Activated naive CD8-positive, alpha-beta T cell treated with anti-CD3 and anti-CD28 coated beads, Interleukin-2, amount 10 ng/mL, durations not matched to agents 7 days and 5 days (primary cell): ENCODE data around the gene KDM4F. TPM values are rescaled to one million over a fixed set of nuclear protein-coding genes. Genes with fewer than 3 reads are reported as not detected.

Experiments
- ATAC-seq: fragments of 150-1000 bp; cut with Tn5 transposase; one replicate; pipeline ENCODE4 v1.10.0; 2021; ENCODE audit warnings: low read depth, moderate library complexity
- POLR2A ChIA-PET: fragments of 350-600 bp; sonication (Branson Sonifier 250); formaldehyde crosslinking; loops from one replicate; lab custom pipeline; 2021; ENCODE audit warnings: antibody characterized with exemption; lab: Charles Lee
- DNase-seq: peaks from one replicate; pipeline ENCODE4 v3.0.0; 2021
- H3K27ac Mint-ChIP-seq: one replicate; pipeline ENCODE4 v1.8.0; 2022; ENCODE audit warnings: mild to moderate bottlenecking, mixed read lengths
- H3K27me3 Mint-ChIP-seq: one replicate; pipeline ENCODE4 v1.8.0; 2022; ENCODE audit warnings: mild to moderate bottlenecking, moderate library complexity, mixed read lengths
- H3K36me3 Mint-ChIP-seq: one replicate; pipeline ENCODE4 v1.8.0; 2021; ENCODE audit warnings: mild to moderate bottlenecking, mixed read lengths
- H3K4me1 Mint-ChIP-seq: one replicate; pipeline ENCODE4 v1.8.0; 2021; ENCODE audit warnings: mixed read lengths
- H3K4me3 Mint-ChIP-seq: one replicate; pipeline ENCODE4 v1.8.0; 2022; ENCODE audit warnings: mild to moderate bottlenecking, moderate library complexity, mixed read lengths
- H3K9me3 Mint-ChIP-seq: one replicate; pipeline ENCODE4 v1.8.0; 2021; ENCODE audit warnings: mixed read lengths
- total RNA-seq, 2 experiments: library from RNA; stranded (reverse); gene quantifications; one replicate each; pipeline ENCODE4 v1.2.3, GENCODE V29; 2021

The KDM4F gene
- total RNA-seq, 2 experiments from 2014 or later: not detected

DNA sequence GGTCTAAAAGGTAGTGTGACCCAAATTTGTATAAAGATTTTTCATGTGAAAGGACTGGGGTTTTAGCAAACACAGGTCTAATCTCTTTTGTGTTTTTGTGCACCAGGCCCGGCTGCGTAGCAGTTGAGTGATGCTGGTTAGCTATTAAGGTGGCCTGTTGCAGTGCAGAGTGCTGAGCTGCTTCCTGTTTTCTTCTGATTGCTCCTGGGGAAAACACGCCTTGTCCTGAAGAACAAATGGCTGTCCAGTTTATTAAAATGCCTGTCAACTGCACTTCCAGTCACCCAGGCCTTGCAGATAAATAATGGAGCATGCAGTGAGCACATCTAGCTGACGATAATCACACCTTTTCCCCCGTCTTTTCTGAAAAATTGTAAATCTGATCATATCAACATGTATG lies 19.3 kb downstream of the KDM4F start:
- peaks cover 9% of the 10 kb centered on the region for H3K36me3 Mint-ChIP-seq
- POLR2A ChIA-PET: interaction anchor here (0.7 to 4.4 kb wide), 10 partner anchors 22 to 1260 kb away, joined by 3 to 152 read pairs (median 8); partner anchors contain the start of genes CEP57, CWC15, ENDOD1 and FAM76B
- H3K27me3 Mint-ChIP-seq: peaks cover 1% of the 10 kb centered on the region
- ATAC-seq (peak; percentile 75), DNase-seq (peak; percentile 62)
- H3K4me1 Mint-ChIP-seq: peaks cover 15% of the 10 kb centered on the region
- no peaks in the 10 kb centered on the region for H3K9me3 Mint-ChIP-seq
- H3K4me3 Mint-ChIP-seq: peak overlapping the region; percentile 88
- peak overlapping the region; percentile 92 for H3K27ac Mint-ChIP-seq

DNA sequence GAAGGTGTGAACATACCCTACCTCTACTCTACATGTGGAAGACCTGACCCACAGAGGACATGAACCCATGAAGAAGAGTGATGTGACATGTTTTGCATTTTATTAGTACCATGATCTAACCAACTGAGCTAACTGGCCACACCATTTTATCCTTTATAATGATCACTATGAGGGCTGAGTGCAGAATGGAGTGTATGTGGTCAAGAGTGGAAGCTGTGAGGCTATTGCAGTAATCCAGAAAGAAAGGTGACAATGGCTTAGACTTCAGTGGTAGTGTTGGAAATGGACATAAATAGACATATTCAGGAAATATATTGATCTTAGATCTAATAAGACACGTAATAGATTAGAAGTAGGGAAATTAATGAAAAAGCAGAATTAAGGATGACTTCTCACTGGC lies 21.2 kb downstream of the KDM4F start:
- no peak overlapping the region for H3K4me3 Mint-ChIP-seq
- no peak overlapping the region for H3K27ac Mint-ChIP-seq
- ATAC-seq: no peak
- POLR2A ChIA-PET: interaction anchor here (3.9 to 4.4 kb wide), 2 partner anchors 20 to 81 kb away, joined by 50 to 152 read pairs; partner anchors contain the start of gene ENDOD1
- H3K9me3 Mint-ChIP-seq: no peaks in the 10 kb centered on the region
- H3K36me3 Mint-ChIP-seq: peaks cover 9% of the 10 kb centered on the region
- DNase-seq: no peak
- no peaks in the 10 kb centered on the region for H3K27me3 Mint-ChIP-seq
- H3K4me1 Mint-ChIP-seq: peaks cover 15% of the 10 kb centered on the region

DNA sequence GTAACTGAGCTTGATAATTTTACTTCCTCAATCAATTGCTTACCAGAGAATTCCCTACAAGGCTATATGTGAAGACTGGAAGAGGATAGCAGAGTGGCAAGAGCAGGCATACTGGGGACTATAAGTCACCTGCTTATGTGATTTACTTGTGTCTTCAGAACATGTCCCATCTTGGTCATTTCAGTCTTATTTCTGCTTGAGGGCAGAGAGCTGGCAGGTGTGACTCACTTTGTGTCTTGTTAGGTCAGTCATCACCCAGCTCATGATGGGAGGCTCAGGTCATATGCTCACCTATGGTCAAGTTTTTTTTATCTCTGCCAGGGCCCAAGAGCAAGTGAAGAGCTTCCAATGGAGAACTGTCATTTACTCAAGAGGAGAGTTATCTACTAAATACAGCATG lies 23.7 kb downstream of the KDM4F start:
- Mint-ChIP-seq H3K9me3 (no peaks in the 10 kb centered on the region), H3K27ac (no peak overlapping the region), H3K36me3 (peaks cover 9% of the 10 kb centered on the region), H3K4me1 (peaks cover 18% of the 10 kb centered on the region), H3K27me3 (no peaks in the 10 kb centered on the region), H3K4me3 (no peak overlapping the region)
- POLR2A ChIA-PET: interaction anchor here (1.6 to 1.7 kb wide), 2 partner anchors 12 to 78 kb away, joined by 3 to 6 read pairs; no protein-coding TSS in a partner anchor
- no peak for ATAC-seq
- no peak for DNase-seq

GRCh38 chr11:95074792-95075563 lies 25.8 kb downstream of the KDM4F start:
- POLR2A ChIA-PET: interaction anchor here (0.7 kb wide), 1 partner anchor 15 kb away, joined by 3 read pairs; no protein-coding TSS in a partner anchor
- Mint-ChIP-seq H3K27ac (no peak overlapping the region), H3K4me3 (no peak overlapping the region), H3K4me1 (peaks cover 21% of the 10 kb centered on the region), H3K9me3 (no peaks in the 10 kb centered on the region), H3K27me3 (no peaks in the 10 kb centered on the region), H3K36me3 (peaks cover 5% of the 10 kb centered on the region)
- DNase-seq: no peak
- no peak for ATAC-seq

GRCh38 chr11:95076416-95076815 lies 27.2 kb downstream of the KDM4F start:
- POLR2A ChIA-PET: interaction anchor here (0.6 to 1.5 kb wide), 2 partner anchors 13 to 689 kb away, joined by 5 to 9 read pairs; partner anchors contain the start of gene ENDOD1
- Mint-ChIP-seq H3K36me3 (no peaks in the 10 kb centered on the region), H3K27me3 (no peaks in the 10 kb centered on the region), H3K4me1 (peaks cover 16% of the 10 kb centered on the region), H3K27ac (no peak overlapping the region), H3K9me3 (no peaks in the 10 kb centered on the region), H3K4me3 (no peak overlapping the region)
- DNase-seq (no peak), ATAC-seq (no peak)

GRCh38 chr11:95076981-95077380 lies 27.8 kb downstream of the KDM4F start:
- Mint-ChIP-seq H3K27me3 (no peaks in the 10 kb centered on the region), H3K36me3 (no peaks in the 10 kb centered on the region)
- ATAC-seq: no peak

DNA sequence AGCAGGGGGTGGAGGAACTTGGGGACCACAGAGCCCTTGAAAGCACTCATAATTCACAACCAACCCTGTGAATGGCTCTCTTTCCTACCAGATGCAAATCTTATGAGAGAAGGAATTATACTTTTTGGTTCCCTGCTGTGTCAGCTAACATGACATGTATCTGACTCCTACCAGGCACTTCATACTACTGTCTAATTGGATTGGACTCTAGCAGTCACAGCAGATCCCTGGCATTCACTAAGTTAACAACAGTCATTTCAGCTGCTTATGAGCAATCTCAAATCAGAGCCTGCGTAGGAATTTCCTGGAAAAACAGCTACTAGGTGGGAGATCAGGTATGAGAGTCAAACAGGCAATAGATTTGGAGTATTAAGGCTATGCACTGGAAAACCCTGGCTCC lies 29.3 kb downstream of the KDM4F start:
- DNase-seq (no peak), ATAC-seq (no peak)
- Mint-ChIP-seq H3K27ac (no peak overlapping the region), H3K4me1 (peaks cover 20% of the 10 kb centered on the region), H3K27me3 (no peaks in the 10 kb centered on the region), H3K36me3 (no peaks in the 10 kb centered on the region), H3K9me3 (no peaks in the 10 kb centered on the region), H3K4me3 (no peak overlapping the region)
- POLR2A ChIA-PET: interaction anchor here (1.1 kb wide), 1 partner anchor 11 kb away, joined by 7 read pairs; the partner anchor contains the start of gene ENDOD1

More at GRCh38 chr11:95076981-95077380, 27.8 kb downstream of the KDM4F start:
- POLR2A ChIA-PET: interaction anchor here (0.6 to 1.5 kb wide), 2 partner anchors 12 to 688 kb away, joined by 5 to 9 read pairs; partner anchors contain the start of gene ENDOD1
- no peak overlapping the region for H3K4me3 Mint-ChIP-seq
- no peak overlapping the region for H3K27ac Mint-ChIP-seq
- peaks cover 18% of the 10 kb centered on the region for H3K4me1 Mint-ChIP-seq
- H3K9me3 Mint-ChIP-seq: no peaks in the 10 kb centered on the region
- no peak for DNase-seq

GRCh38 chr11:95081010-95081409 lies 31.8 kb downstream of the KDM4F start:
- H3K27me3 Mint-ChIP-seq: no peaks in the 10 kb centered on the region
- no peak for ATAC-seq
- H3K4me1 Mint-ChIP-seq: peaks cover 27% of the 10 kb centered on the region
- no peaks in the 10 kb centered on the region for H3K9me3 Mint-ChIP-seq
- H3K27ac Mint-ChIP-seq: no peak overlapping the region
- no peak for DNase-seq
- POLR2A ChIA-PET: interaction anchor here (2.0 kb wide), 1 partner anchor 9 kb away, joined by 12 read pairs; the partner anchor contains the start of gene ENDOD1
- peaks cover 1% of the 10 kb centered on the region for H3K36me3 Mint-ChIP-seq
- no peak overlapping the region for H3K4me3 Mint-ChIP-seq

DNA sequence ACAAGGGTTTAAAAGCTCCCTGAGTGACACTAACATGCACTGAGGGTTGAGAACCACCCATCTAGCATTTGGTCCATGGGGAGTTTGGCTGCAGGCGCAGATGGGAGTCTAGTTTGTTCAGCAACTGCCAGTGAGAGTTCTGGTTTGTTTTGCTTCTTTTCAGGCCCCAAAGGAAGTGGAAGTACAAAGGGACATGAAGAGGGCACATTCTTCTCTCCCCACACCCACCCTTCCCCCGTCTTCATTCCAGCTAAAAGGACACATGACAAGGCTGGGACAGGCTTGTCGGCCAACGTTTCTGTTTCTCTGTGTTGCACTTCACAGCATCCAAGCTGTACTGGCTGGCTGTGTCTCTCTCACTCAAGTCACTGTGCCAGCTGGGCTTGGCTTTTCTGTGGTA lies 32.2 kb downstream of the KDM4F start:
- Mint-ChIP-seq H3K4me1 (peaks cover 25% of the 10 kb centered on the region), H3K27me3 (no peaks in the 10 kb centered on the region), H3K4me3 (no peak overlapping the region), H3K36me3 (peaks cover 1% of the 10 kb centered on the region), H3K27ac (no peak overlapping the region), H3K9me3 (no peaks in the 10 kb centered on the region)
- POLR2A ChIA-PET: interaction anchor here (1.5 to 2.0 kb wide), 2 partner anchors 8 to 14 kb away, joined by 5 to 12 read pairs; partner anchors contain the start of gene ENDOD1
- ATAC-seq (no peak), DNase-seq (no peak)

DNA sequence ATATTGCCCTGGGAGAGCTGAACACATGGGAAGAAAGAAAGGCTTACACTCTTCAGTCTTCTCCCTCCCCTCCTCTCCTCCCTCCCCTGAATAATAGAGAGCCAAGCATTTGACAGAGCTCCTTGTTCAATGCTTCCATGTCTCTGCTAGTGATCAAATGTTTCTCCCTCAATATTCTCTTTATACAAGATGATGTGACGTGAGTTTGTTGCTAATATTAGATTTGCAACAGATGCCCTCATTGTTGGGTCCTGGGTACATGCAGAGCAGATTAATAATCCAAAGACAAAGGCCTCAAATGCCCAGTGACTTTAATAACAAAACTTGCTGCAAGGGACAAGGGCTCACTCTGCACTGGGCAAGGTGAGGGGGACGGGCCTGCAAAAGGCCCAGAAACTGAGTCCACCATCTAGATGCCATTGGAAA lies 33.4 kb downstream of the KDM4F start:
- Mint-ChIP-seq H3K27ac (no peak overlapping the region), H3K9me3 (no peaks in the 10 kb centered on the region), H3K27me3 (no peaks in the 10 kb centered on the region), H3K36me3 (peaks cover 1% of the 10 kb centered on the region), H3K4me1 (peaks cover 20% of the 10 kb centered on the region), H3K4me3 (no peak overlapping the region)
- POLR2A ChIA-PET: interaction anchor here (1.5 kb wide), 1 partner anchor 15 kb away, joined by 5 read pairs; no protein-coding TSS in a partner anchor
- no peak for DNase-seq
- no peak for ATAC-seq

DNA sequence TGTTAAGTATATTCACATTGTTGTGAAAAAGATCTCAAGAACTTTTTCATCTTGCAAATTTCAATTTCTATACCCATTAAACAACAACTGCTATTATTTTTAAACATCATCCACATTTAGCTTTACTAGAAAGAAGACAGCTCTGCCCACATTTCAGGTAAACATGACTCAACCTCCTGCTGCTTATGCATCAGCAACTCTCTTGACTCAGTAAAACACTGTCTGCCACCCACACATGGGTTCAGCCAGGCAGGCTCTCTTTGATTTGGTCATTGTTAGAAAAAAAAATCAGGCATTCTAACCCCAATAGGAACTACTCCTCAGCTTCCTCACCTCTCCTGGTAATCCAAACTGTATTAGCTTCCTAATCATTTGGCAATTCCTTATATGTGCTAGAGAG lies 35.3 kb downstream of the KDM4F start:
- Mint-ChIP-seq H3K9me3 (no peaks in the 10 kb centered on the region), H3K27ac (no peak overlapping the region), H3K4me1 (peaks cover 26% of the 10 kb centered on the region), H3K27me3 (no peaks in the 10 kb centered on the region), H3K4me3 (no peak overlapping the region), H3K36me3 (peaks cover 1% of the 10 kb centered on the region)
- DNase-seq (no peak), ATAC-seq (no peak)
- POLR2A ChIA-PET: interaction anchor here (0.9 to 1.1 kb wide), 2 partner anchors 12 to 112 kb away, joined by 3 to 4 read pairs; partner anchors contain the start of gene CWC15

- ATAC-seq: no peak
- Mint-ChIP-seq H3K9me3 (no peaks in the 10 kb centered on the region), H3K4me1 (peaks cover 20% of the 10 kb centered on the region), H3K4me3 (no peak overlapping the region), H3K36me3 (peaks cover 1% of the 10 kb centered on the region), H3K27ac (no peak overlapping the region), H3K27me3 (no peaks in the 10 kb centered on the region)
- POLR2A ChIA-PET: interaction anchor here (0.9 to 1.1 kb wide), 2 partner anchors 12 to 113 kb away, joined by 3 to 4 read pairs; partner anchors contain the start of gene CWC15
- no peak for DNase-seq
These were observed 36.0 kb downstream of the KDM4F start for GRCh38 chr11:95085117-95085816.

- no peak for ATAC-seq
- H3K36me3 Mint-ChIP-seq: peaks cover 1% of the 10 kb centered on the region
- H3K4me1 Mint-ChIP-seq: peaks cover 28% of the 10 kb centered on the region
- POLR2A ChIA-PET: no interaction called here
- DNase-seq: no peak
- H3K27me3 Mint-ChIP-seq: no peaks in the 10 kb centered on the region
- no peaks in the 10 kb centered on the region for H3K9me3 Mint-ChIP-seq
- H3K27ac Mint-ChIP-seq: peak overlapping the region; percentile 34
- H3K4me3 Mint-ChIP-seq: no peak overlapping the region
These were observed 36.9 kb downstream of the KDM4F start for GRCh38 chr11:95086151-95086550.
